HTERT RPE-1 (cell line): Measurements from ENCODE around the gene SLC35G3.
"Not testable (repeated sequence)": the region's sequence is repeated elsewhere in the genome, so short reads cannot be mapped to it uniquely, and the experiment has no call there.

Experiments
- in situ Hi-C: fragments of 300-500 bp; cut with MboI; formaldehyde crosslinking; loops from 4 replicates; pipeline ENCODE4 v1.14.3; 2020; ENCODE audit warnings: low sequenced_read_pairs

SLC35G3 gene

DNA sequence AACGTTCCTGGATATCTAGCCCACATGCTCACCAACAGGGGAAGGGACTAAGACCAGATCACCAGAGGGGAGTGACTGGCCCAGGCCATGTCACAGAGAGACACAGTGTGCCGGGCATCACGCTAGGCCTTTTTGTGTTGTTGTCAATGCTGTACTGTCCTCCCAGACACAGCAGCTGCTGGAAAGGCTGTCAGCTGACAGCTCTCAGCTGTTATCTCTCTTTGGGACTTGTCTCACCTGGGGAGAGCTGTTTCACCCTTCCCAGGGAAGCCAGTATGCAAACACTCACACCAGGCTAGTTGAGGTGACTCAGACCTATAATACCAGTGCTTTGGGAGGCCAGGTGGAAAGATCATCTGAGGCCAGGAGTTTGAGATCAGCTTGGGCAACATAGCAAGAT is 27.1 kb downstream of the SLC35G3 start:
- in situ Hi-C loops = no loop called here

DNA sequence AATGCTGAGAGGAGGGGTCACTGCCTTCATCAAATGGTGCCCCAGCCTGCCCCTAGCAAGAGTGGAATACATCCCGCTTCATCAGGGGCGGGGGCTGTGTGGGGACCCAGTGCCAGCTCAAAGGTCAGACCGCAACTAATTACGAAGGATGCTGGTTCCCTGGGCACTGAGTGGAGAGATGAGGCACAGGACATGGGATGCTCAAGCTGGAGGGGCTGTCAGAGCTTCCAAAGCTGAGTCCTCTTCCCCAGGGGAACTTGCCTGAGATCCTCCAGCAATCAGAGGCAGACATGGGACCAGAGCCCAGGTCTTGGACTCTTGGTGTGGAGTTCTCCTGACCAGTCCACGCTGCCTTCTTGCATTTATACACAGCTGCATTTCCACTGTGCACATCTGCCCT is 27.7 kb downstream of the SLC35G3 start:
- in situ Hi-C loops = no loop called here

DNA sequence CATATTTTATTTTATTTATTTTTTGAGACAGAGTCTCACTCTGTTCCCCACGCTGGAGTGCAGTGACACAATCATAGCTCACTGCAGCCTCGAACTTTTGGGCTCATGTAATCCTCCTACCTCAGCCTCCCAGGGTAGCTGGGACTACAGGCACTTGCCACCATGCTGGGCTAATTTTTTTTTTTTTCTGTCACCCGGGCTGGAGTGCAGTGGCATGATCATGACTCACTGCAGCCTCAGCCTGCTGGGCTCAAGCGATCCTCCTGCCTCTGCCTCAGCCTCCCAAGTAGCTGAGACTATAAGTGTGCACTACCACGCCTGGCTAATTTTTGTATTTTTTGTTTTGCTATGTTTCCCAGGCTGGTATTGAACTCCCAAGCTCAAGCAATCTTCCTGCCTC is 29.5 kb downstream of the SLC35G3 start:
- in situ Hi-C loops = no loop called here

DNA sequence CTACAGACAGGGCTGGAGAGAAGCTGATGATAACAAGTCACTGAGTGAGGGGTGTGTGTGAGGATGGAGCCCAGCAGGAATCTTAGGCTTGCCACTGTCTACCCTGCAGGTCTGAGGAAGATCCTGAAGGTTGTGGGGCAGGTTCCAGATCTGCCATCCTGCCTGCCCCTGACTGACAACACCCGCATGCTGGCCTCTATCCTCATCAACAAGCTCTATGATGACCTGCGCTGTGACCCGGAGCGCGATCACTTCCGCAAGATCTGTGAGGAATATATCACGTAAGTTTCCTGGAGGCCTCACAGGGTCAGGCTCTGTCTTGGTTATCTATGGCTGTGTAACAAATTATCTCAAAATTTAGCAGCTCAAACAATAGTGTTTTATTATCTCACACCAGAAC is 30.3 kb downstream of the SLC35G3 start:
- in situ Hi-C loops = no loop called here

DNA sequence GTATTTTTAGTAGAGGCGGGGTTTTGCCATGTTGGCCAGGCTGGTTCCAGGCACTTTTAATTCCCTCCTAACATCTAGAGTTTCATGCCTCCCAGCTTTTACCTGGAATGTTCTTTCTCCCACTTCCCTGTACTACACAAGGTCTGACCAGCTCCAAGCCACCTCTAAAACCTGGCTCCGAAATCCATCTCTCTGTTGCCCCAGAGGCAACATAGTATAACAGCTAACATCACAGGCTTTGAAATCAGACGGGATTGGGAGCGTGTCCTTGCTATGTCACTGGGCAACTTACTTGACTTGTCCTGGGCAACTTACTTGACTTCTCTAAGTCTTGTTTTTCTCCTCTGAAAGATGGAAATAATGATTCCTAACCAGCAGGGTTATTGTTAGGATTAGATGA is 31.4 kb downstream of the SLC35G3 start:
- in situ Hi-C loops = no loop called here

DNA sequence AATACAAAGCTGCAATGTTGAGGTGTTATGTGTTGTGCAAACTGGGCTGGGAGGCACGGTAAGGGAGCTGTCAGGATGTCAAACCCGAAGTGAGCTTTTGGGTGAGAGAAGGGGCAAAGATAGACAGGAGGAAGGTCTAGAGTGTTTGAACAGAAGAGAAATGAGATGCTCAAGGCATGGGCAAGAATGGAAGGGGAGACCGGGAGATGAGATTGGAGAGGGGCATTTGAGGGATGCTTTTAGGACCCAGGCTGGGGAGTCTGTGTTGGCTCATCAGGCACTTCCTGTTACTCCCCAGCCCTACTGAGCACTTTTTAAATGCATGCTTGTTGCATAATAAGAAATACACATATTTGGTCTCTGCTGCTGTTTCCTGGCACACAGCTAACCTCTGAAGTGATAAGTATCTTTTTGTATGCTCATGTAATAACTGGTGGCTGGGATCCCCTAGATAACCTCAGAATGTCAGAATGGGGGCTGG is 32.9 kb downstream of the SLC35G3 start:
- in situ Hi-C loops = no loop called here

DNA sequence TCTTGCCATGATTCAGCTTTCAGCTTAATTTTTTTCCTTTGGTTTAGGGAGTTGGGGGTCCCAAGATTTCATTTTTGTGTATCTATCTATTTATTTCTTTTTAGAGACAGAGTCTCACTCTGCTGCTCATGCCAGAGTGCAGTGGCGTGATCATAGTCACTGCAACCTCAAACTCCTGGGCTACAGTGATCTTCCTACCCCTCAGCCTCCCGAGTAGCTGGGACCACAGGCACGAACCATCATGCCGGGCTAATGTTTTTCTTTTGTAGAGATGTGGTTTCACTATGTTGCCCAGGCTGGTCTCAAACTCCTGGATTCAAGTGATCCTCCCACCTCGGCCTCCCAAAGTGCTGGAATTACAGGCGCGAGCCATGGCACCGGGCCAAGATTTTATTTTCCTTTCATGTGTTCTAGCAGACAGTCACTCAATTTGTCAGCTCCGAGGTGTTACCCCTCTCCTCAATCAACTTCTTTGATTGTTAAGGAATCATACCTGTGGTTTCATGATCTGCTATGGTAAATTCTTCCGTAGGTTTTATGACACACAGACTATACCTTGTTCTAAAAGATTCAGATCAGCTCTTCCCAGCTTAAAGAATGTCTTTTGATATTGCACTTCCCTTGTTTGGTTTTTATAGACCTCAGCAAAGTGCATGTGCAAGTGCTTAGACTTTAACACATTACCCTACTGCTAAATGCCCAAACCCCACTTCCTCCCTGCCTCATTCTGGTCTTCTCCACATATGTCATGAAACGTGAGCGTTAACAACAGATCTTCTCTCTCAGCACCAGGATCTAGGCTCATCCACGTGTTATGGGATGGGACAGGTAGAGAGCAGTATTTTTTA is 33.6 kb downstream of the SLC35G3 start:
- in situ Hi-C loops = no loop called here

DNA sequence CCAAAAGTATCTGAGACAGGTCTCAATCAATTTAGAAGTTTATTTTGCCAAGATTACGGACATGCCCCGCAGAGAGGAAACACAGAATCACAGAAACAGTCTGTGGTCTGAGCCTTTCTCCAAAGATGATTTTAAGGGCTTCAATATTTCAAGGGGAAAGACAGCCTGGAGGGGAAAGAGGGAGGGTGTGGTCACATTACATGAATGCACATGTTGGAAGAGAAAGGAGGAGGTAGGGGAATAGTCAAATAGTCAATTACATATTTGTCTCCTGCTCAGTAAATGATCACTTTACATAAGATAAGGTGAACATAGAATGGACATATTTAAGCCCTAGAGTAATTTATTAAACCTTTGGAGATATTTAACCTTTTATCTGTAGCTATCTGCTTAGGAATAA is 34.3 kb downstream of the SLC35G3 start:
- in situ Hi-C loops = no loop called here

DNA sequence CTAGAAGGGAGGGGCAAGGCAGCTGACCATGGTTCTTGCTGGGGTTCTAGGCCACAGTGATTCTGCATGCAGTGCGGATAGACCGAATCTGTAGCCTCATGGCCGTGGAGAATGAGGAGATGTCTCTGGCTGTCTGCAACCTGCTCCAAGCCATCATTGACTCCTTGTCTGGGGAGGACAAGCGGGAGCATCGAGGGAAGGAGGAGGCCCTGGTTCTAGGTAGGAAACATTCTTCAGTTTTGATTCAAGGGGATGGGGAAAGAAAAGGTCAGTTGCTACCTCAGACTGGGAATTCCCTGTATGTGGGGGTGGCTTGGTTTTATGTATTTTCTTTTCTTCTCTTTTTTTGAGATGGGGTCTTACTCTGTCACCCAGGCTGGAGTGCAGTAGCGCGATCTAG is 38.9 kb downstream of the SLC35G3 start:
- in situ Hi-C loops = no loop called here

DNA sequence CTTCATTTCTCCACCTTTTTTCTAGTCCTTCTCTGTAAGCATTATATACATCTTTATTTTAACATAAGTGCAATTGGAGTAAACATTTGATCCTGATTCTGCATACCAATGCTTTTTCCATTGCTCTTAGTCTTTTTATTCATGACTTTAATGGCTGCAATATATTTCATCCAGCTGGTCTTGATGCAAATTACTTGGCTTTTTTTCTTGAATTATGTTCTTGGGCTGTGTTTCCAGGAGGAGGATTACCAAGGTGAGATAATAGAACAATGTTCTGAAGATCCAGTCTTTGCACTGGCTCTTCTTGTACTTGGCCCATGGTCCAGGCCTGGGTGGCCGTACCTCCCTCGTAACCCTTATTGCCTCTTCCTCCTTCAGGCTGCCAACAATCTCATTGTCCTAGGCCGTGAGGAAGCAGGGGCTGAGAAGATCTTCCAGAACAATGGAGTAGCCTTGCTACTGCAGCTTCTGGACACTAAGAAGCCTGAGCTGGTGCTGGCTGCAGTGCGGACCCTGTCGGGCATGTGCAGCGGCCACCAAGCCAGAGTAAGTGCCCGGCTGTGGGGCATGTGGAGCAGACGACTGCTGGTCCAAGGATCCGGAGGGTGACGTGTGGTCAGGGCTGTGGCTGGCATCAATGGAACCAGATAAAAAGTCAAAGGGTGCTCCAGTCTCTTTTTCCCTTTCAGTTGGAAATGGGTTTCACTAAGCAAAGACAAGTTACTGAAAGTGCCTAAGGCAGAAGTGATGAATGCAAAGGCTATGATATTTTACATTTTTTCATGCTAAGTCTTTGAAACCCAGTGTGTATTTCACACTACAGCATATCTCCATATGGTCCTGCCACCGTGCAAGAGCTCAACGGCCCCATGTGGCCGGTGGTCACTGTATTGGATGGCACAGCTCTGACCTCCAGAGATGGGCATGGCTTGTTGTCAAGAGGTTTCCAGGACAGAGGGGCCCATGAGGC is 39.7 kb downstream of the SLC35G3 start:
- in situ Hi-C loops = no loop called here

DNA sequence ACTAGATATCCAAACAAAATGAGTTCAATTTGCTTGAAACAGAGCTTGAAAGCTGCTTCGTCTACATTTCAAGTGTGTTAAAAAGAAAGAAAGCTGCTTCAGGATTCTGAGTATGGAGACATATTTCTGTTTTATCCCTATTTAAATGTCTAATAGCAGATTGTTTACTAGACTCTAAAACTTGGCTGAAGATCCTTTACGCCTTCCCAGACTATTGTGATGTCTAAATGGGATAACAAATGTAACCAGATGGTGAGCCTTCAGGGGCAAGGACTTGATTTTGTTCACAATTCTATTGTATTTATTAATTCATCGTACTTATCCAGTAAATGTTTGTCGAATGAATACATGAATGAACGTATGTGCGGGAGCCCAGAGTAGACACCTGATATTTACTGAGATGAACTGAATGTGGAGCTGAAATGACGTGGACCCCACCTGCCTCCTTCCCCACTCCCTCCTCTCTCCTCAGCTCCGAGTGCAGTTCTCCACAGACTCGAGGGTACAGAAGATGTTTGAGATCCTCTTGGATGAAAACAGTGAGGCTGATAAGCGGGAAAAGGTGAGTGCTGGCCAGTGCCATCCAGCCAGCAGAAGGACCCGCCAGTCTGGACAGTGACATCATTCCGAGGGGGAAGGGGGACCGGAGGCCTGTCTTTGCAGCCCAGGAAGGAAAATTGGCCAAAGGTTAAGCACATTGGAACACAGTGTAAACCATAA is 41.6 kb downstream of the SLC35G3 start:
- in situ Hi-C loops = no loop called here

DNA sequence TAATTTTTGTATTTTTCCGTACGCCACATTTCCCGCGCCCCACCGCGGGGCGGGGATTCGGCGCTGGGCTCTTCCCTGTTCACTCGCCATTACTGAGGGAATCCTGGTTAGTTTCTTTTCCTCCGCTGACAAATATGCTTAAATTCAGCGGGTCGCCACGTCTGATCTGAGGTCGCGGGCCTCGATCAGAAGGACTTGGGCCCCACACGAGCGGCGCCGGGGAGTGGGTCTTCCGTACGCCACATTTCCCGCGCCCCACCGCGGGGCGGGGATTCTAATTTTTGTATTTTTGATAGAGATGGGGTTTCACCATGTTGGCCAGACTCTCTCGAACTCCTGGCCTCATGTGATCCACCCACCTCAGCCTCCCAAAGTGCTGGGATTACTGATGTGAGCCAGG is 43.1 kb downstream of the SLC35G3 start:
- in situ Hi-C loops = not testable (repeated sequence)

DNA sequence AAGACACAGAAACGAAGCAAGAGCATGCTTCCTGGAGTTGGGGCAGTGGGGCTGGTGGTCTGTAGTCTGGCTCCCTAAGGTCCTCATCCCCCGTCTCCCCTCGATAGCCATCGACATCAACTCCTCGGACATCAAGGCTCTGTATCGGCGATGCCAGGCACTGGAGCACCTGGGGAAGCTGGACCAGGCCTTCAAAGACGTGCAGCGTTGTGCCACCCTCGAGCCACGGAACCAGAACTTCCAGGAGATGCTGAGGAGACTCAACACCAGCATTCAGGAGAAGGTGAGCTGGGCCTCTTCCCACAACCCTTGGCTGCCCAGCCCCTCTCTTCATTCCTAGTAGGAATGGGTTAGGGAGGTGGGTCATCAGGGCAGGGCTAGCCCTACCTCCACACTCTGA is 44.3 kb downstream of the SLC35G3 start:
- in situ Hi-C loops = no loop called here

DNA sequence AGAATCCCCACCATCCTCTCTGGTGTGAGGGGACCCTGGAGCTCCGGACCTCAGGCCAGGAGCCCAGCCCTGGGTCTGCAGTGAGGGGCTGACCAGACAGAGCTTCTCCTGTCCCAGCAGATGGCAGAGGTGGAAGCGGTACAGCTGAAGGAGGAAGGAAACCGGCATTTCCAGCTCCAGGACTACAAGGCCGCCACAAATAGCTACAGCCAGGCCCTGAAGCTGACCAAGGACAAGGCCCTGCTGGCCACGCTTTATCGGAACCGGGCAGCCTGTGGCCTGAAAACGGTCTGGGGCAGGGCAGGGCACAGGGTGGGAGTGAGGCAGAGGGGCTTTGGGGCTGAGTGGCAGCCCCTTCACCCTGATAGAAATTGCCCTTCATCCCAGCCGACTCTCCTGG is 46.0 kb downstream of the SLC35G3 start:
- in situ Hi-C loops = no loop called here

DNA sequence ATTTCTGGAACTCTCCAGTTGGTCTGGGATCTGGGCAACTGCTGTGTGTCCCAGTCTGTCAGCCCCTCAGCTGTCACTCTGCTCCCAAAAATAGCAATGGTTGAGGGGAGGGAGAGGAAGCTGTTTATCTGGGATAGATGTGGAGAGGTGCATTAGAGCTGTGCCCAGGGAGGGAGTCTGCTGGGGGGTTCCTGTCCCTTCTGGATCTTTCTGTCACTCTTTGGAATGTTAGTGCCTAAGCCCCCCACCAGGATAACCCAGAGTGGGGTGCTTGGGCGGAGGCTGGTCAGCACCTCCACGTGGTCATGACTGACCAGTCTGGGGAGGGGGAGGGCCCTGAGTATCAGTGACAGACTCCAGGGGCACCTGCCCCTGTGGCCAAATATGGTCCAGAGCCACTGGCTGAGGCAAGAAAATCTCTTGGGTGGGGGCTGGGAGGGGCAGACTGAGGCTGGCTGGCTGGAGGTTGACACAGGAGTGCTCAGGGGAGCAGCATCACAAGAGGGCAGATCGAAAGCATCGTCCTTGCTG is 46.8 kb downstream of the SLC35G3 start, which contains the start of gene UNC45B:
Gene UNC45B, plus strand, starts transcription at position 443 of the 531 bp plus-strand sequence. CDS start 447 bp downstream, outside the sequence.
- in situ Hi-C loops = no loop called here

DNA sequence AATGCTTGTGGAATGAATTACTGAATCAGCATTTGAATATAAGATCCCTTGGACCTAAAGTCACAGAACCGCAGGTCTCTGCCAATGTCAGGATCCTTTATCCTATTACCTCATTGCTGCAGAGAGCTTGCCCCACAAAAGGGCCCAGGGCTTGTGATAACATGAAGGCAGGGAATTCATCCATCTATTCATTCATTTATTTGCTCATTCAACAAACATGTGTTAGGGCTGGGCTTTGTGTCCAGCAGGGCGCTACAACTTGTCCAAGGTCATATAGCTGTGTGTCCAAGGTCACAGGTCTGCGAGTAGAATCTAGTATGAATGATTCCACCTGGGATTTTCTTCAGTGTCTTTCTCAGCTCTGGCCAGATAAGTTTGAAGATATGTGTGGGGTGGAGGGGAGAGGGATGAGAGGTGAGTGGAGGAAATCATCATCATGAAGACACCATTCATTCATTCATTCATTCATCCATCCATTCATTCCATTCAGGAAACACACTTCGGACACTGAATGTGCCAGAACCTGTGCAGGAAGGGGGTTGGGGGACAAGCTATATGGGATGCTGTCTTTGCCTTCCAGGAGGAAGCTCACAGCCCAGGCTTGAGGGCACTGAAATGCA is 47.9 kb downstream of the SLC35G3 start:
- in situ Hi-C loops = no loop called here

DNA sequence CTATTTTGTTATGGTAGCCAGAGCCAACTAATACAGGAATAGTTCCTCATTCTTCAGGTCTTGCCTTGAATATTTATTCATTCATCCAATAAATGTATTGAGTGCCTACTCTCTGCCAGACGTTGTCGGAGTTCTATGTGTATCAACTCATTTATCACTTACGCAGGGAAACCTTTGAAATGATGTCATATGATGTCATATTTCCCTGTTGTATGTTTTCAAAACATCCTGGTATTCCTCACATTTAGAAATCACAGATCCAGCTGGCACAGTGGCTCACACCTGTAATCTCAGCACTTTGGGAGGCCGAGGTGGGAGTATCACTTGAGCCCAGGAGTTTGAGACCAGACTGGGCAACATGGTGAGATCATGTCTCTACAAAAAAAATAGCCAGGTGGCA is 49.4 kb downstream of the SLC35G3 start:
- in situ Hi-C loops = no loop called here
